HFFc6 (cell line): Measurements from ENCODE around the gene PTPN2. TPM values are rescaled to one million over a fixed set of nuclear protein-coding genes. Genes with fewer than 3 reads are reported as not detected.
A peak's percentile ranks its signal among the peaks of the same experiment; 100 is the strongest.

Experiments
- DNase-seq: peaks from one replicate; pipeline ENCODE4 v3.0.0-alpha.2; 2018
- H3K27ac Mint-ChIP-seq: 2 replicates; pipeline ENCODE4 v1.8.0; 2020; ENCODE audit warnings: mild to moderate bottlenecking, mixed read lengths
- H3K27me3 Mint-ChIP-seq: 2 replicates; pipeline ENCODE4 v1.8.0; 2021; ENCODE audit warnings: mild to moderate bottlenecking, moderate library complexity, mixed read lengths; ENCODE audit not compliant: insufficient read depth
- H3K36me3 Mint-ChIP-seq: 2 replicates; pipeline ENCODE4 v1.8.0; 2021; ENCODE audit warnings: low read depth, mixed read lengths
- H3K4me1 Mint-ChIP-seq: 2 replicates; pipeline ENCODE4 v1.8.0; 2020; ENCODE audit warnings: low read depth, mixed read lengths
- H3K4me3 Mint-ChIP-seq: 2 replicates; pipeline ENCODE4 v1.8.0; 2020; ENCODE audit warnings: mild to moderate bottlenecking, moderate library complexity, mixed read lengths
- H3K9me3 Mint-ChIP-seq: 2 replicates; pipeline ENCODE4 v1.8.0; 2020; ENCODE audit warnings: mild to moderate bottlenecking, mixed read lengths
- total RNA-seq, 6 experiments: library from RNA; stranded (reverse); fragmentation: NEBNext Ultra II Directional; extraction: Animal tissue kit (Norgen Biotek cat#: 25700); gene quantifications; 2 replicates in 1 of 6; 3 replicates in 5 of 6; pipeline ENCODE4 v1.2.3, GENCODE V29; 2021
- TF ChIP-seq, protein P1 (sequence below): fragments of 200-600 bp; sonication (generic); IDR thresholded peaks from 2 replicates; pipeline ENCODE4 v1.5.0; 2021; ENCODE audit warnings: antibody characterized with exemption, mild to moderate bottlenecking

The PTPN2 gene
- total RNA-seq, 6 experiments from 2014 or later, result 21.1 to 24.4 (median 23.2) TPM

DNA sequence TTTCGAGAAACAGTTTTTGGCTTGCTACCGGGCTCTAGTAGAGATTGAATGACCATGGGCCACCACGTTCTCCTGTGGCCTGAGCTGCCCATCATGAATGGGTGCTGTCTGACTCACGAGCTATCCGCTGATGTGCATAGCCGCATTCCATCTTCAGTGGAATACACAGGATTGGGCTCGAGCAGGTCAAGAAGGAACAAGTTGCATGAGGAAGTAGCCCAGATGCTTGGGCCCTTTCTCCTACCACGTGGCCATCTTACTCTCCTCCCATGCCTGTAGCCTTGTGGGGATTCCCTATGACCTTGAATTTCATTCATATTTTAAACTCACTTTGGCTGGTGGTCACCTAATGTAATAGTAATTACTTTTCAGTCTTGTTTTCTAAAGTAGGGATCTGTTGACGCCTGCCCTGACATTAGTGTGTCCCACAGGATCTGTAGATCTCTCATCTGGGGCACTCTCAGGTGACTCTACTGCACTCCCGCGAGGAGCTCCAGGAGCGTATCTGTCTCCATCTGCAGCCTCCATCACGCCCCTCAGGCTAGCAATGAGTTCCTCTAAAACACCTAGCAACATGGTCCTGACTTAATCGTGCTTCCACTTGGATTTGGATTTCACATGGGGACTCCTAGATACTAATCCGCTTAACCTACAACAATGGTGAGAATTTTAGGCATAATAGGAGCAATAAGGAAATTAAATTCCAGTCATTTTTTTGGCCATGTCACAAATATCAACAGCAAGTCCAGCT lies 113.4 kb downstream of the PTPN2 start:
- Mint-ChIP-seq H3K36me3 (no peaks in the 10 kb centered on the region), H3K4me1 (peaks cover 24% of the 10 kb centered on the region), H3K27ac (no peak overlapping the region), H3K9me3 (no peaks in the 10 kb centered on the region), H3K4me3 (no peak overlapping the region), H3K27me3 (peaks cover 7% of the 10 kb centered on the region)
- TF ChIP-seq, protein P1, sequence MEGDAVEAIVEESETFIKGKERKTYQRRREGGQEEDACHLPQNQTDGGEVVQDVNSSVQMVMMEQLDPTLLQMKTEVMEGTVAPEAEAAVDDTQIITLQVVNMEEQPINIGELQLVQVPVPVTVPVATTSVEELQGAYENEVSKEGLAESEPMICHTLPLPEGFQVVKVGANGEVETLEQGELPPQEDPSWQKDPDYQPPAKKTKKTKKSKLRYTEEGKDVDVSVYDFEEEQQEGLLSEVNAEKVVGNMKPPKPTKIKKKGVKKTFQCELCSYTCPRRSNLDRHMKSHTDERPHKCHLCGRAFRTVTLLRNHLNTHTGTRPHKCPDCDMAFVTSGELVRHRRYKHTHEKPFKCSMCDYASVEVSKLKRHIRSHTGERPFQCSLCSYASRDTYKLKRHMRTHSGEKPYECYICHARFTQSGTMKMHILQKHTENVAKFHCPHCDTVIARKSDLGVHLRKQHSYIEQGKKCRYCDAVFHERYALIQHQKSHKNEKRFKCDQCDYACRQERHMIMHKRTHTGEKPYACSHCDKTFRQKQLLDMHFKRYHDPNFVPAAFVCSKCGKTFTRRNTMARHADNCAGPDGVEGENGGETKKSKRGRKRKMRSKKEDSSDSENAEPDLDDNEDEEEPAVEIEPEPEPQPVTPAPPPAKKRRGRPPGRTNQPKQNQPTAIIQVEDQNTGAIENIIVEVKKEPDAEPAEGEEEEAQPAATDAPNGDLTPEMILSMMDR, result no peak
- no peak for DNase-seq

DNA sequence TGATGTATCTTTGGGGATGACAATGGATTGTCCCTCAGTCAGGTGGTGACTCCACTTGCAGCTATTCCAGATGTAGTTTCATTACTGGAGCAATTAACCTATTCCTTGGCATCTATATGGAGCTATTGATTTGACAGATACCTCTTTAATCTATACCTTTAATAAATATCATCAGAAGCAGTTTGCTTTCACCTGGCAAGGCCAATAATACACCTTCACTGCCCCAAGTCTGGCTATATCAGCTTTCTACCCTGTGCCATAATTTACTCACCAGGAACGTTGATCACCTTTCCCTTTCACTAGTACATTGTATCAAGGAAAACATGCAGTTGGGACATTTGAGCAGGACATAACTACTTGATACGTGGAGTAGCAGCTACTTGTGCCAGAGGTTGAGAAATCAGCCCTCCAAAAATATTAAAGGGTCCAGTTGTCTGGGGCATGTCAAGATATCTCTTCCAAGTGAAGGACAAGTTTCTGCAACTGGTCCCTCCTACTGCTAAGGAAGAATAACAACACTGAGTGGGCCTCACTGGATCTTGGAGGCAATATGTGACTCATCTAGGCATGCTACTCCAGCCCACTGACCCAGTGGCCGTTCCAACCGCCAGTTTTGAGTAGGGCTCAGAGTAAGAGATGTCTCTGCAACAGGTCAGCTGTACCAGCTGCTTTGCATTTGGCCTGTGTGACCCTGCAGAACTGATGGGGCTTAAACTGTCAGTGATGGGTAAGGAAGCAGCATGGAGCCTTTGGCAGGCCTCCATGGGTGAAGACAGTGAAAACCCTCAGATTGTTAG lies 114.2 kb downstream of the PTPN2 start:
- TF ChIP-seq, protein P1, result no peak
- Mint-ChIP-seq H3K27ac (no peak overlapping the region), H3K4me3 (no peak overlapping the region), H3K9me3 (no peaks in the 10 kb centered on the region), H3K27me3 (peaks cover 3% of the 10 kb centered on the region), H3K36me3 (no peaks in the 10 kb centered on the region), H3K4me1 (peaks cover 24% of the 10 kb centered on the region)
- no peak for DNase-seq

DNA sequence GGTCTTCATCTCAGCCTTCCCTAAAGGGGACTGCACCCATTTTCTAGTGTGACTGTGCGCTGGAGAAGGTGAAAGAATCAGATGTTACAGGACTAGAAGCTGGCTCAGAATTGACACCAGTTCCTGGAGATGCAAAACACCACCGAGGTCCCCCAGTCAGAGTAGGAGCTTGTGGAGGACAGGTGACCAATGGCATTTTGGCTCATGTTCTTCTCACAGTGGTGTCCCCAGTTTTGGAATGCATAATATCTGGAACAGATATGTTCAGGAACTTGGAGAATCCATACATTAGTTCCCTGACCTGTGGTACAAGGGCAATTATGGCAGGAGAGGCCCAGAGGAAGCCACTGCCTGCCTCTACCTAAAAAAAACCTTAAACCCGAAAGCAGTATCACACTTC lies 114.9 kb downstream of the PTPN2 start:
- TF ChIP-seq, protein P1, result no peak

DNA sequence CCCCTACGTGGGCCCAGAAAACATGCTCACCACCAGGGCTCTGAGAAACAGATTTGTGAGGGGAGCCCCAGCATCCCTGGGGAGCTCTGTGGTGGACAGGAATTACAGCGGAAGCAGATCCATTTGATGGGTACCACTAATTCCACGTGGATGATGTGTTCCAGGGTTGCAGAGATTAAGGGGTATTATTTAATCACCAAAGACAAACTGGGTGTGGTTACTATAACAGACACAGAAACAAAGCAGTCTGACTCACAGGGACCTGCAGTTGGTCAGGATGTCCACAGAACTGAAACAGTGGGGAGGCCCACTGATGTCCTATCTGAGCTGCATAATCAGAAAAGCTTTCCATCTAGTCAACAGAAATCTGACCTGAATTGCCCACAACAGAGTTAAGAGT lies 115.4 kb downstream of the PTPN2 start:
- DNase-seq, result peak; percentile 46
- TF ChIP-seq, protein P1, result no peak
- H3K4me3 Mint-ChIP-seq, result no peak overlapping the region
- peaks cover 3% of the 10 kb centered on the region for H3K27me3 Mint-ChIP-seq
- no peaks in the 10 kb centered on the region for H3K9me3 Mint-ChIP-seq
- no peak overlapping the region for H3K27ac Mint-ChIP-seq
- peaks cover 24% of the 10 kb centered on the region for H3K4me1 Mint-ChIP-seq
- H3K36me3 Mint-ChIP-seq, result no peaks in the 10 kb centered on the region

More for the DNA sequence above, 114.9 kb downstream of the PTPN2 start:
- Mint-ChIP-seq H3K4me1 (peaks cover 24% of the 10 kb centered on the region), H3K27me3 (peaks cover 3% of the 10 kb centered on the region), H3K4me3 (no peak overlapping the region), H3K9me3 (no peaks in the 10 kb centered on the region), H3K36me3 (no peaks in the 10 kb centered on the region), H3K27ac (no peak overlapping the region)
- DNase-seq, result no peak

DNA sequence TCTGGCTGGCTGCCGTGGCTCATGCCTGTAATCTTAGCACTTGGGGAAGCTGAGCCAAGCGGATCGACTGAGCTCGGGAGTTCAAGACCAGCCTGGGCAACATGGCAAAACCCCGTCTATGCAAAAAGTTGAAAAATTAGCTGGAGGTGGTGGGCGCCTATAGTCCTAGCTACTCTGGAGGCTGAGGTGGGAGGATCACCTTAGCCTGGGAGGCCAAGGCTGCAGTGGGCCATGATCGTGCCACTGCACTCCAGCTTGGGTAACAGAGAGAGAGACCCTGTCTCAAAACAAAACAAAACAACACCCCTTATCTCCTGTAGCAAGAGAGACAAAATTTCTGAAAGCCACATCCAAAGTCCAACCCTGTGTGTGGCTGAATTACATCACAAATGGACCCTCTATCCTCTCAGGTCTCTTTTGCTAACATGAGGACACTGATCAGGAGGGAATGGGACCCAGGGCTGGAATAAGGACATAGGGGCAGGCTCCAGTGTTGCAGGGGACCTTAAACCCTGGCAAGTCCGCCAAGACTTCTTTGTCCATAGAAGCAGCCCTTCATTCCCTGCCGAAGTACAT lies 116.4 kb downstream of the PTPN2 start:
- no peaks in the 10 kb centered on the region for H3K36me3 Mint-ChIP-seq
- no peak overlapping the region for H3K27ac Mint-ChIP-seq

More for the DNA sequence above, 116.4 kb downstream of the PTPN2 start:
- TF ChIP-seq, protein P1, result no peak
- Mint-ChIP-seq H3K4me3 (no peak overlapping the region), H3K9me3 (no peaks in the 10 kb centered on the region), H3K4me1 (peaks cover 24% of the 10 kb centered on the region), H3K27me3 (peaks cover 3% of the 10 kb centered on the region)
- no peak for DNase-seq
